ENCODE results near the gene SNCB. TPM values are rescaled to one million over a fixed set of nuclear protein-coding genes. Genes with fewer than 3 reads are reported as not detected.
A peak's percentile ranks its signal among the peaks of the same experiment; 100 is the strongest.

Gene SNCB
- total and polyA plus RNA-seq, 8 donors: 0.21 to 0.68 (median 0.42) TPM; not detected in 2

- H3K9me3 ChIP-seq: no peaks in the 10 kb centered on the region
- peak within 1 kb of the TSS; percentile 68 to 72 for H3K4me3 ChIP-seq
- peaks cover 0 to under 1% of the 10 kb centered on the region in 2 donors for H3K36me3 ChIP-seq
- H3K27ac ChIP-seq: peak within 1 kb of the TSS; percentile 44 to 77
- no peak for TF ChIP-seq CTCF (IDR thresholded peaks at IDR 0.05)
- peaks cover 14 to 17% of the 10 kb centered on the region in 2 donors for H3K4me1 ChIP-seq
- H3K27me3 ChIP-seq: no peaks in the 10 kb centered on the region
- peak; percentile 97 for ATAC-seq
- intact Hi-C loops (cut with DNase I): no loop called here
- DNase-seq: peak; percentile 100
Measured at GRCh38 chr5:176647030-176647842, 16.9 kb upstream of the SNCB start, which contains the start of gene TSPAN17. TSS of gene TSPAN17 (plus strand) at chr5:176647484. CDS start at chr5:176647616, 132 bp downstream.

- intact Hi-C loops (cut with DNase I): no loop called here
- ATAC-seq (no peak), DNase-seq (peak in 1 of 4 donors; percentile 80)
- H3K4me1 ChIP-seq: peaks cover 14 to 17% of the 10 kb centered on the region in 2 donors
- peak overlapping the region; percentile 33 to 72 for H3K4me3 ChIP-seq
- no peak for TF ChIP-seq CTCF (IDR thresholded peaks at IDR 0.05)
- H3K27ac ChIP-seq: peak overlapping the region; percentile 33 to 77
- H3K36me3 ChIP-seq: no peaks in the 10 kb centered on the region
- H3K9me3 ChIP-seq: no peaks in the 10 kb centered on the region
- H3K27me3 ChIP-seq: no peaks in the 10 kb centered on the region
Measured at GRCh38 chr5:176646707-176647029, 16.3 kb upstream of the SNCB start.

DNA sequence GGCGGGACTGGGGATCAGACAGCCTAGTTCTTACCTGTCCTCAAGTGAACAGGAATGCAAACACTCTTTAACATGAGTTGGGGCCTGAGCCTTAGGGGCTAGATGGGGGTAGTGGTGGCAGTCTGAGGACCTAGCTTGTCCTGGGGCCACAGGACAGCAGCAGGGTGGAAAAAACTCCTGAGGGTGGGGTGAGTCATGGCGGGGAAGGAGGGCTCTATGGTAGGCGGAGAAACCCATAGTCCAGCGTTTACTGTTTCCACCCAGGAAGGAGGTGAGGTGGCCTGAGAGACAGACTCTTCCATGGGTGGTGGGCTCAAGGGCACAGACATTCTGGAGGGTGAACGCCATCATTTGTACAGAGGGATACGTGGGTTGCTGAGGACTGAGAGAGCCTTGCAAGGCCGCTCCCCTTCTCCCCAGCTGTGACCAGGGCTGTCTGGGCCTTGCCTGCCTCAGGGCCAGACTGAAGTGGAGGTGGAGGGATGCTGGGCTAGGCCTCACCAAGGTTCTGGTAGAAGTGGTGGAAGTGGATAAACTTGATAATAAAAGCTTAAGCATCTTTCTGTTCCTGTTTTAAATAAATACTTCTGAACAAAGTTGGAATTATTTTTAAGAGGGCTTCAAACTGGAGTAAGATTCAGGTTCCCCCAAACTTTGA lies 15.8 kb upstream of the SNCB start:
- intact Hi-C loops (cut with DNase I): no loop called here
- H3K4me3 ChIP-seq: peak overlapping the region in 1 of 2 donors; percentile 72

DNA sequence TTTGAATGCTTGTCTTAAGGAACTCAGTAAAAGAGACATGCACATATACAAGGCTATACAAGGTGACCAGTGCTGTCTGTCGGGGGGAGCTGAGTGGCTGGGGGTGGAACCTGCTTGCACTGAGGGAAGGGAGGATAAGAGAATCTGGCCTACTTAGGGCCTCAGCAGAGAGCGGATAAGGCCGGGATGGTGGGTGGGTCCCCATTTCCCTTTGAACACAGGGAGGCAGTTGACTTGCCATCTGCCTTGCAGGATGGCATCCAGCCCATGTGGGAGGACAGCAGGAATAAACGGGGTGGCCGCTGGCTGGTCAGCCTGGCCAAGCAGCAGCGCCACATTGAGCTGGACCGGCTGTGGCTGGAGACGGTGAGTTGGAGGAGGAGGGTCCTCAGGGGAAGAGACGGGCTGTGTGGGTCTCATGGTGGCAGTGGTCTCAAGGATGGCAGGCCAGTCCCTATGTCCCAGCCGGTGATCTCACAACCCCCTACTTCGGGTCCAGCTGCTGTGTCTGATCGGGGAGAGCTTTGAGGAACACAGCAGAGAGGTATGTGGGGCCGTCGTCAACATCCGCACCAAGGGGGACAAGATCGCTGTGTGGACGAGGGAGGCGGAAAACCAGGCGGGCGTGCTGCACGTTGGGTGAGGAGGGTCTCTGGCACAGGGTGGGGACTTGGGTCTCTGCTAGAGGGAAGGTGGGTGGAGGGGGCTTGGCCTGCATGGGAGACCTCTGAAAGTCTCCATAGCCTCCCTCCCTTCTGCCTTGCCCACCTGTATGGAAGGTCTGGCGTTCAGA lies 14.7 kb upstream of the SNCB start:
- no peaks in the 10 kb centered on the region for H3K9me3 ChIP-seq
- TF ChIP-seq CTCF (IDR thresholded peaks at IDR 0.05): no peak
- ATAC-seq (no peak), DNase-seq (no peak)
- peaks cover 14 to 17% of the 10 kb centered on the region in 2 donors for H3K4me1 ChIP-seq
- H3K4me3 ChIP-seq: no peak overlapping the region
- H3K36me3 ChIP-seq: no peaks in the 10 kb centered on the region
- intact Hi-C loops (cut with DNase I): no loop called here
- H3K27me3 ChIP-seq: no peaks in the 10 kb centered on the region
- no peak overlapping the region for H3K27ac ChIP-seq

More for the DNA sequence above, 15.8 kb upstream of the SNCB start:
- ATAC-seq (no peak), DNase-seq (no peak)
- Histone ChIP-seq H3K36me3 (no peaks in the 10 kb centered on the region), H3K27ac (peak overlapping the region; percentile 33 to 77), H3K4me1 (peaks cover 14 to 17% of the 10 kb centered on the region in 2 donors), H3K9me3 (no peaks in the 10 kb centered on the region), H3K27me3 (no peaks in the 10 kb centered on the region)
- TF ChIP-seq CTCF (IDR thresholded peaks at IDR 0.05): no peak

Measured in left lung (tissue), 10 donors.